CD4-positive, alpha-beta T cell treated with Interleukin-17A for 4 hours (primary cell): Measurements from ENCODE around the gene ALDOC.
"Not testable (repeated sequence)": the region's sequence is repeated elsewhere in the genome, so short reads cannot be mapped to it uniquely, and the experiment has no call there.

Experiments used
- DNase-seq: peaks from one replicate; pipeline ENCODE4 v3.0.0-alpha.2; 2020; ENCODE audit warnings: mixed read lengths

The ALDOC gene

GRCh38 chr17:28576758-28577465, at the start of gene ALDOC:
ALDOC (minus strand) TSS chr17:28576895; CDS start chr17:28575532, 1,363 bp downstream.
- peak; percentile 100 for DNase-seq

GRCh38 chr17:28624148-28624547, 47.5 kb upstream of the ALDOC start:
- DNase-seq: no peak

GRCh38 chr17:28623696-28624095, 47.0 kb upstream of the ALDOC start:
- no peak for DNase-seq

GRCh38 chr17:28622186-28622585, 45.5 kb upstream of the ALDOC start:
- DNase-seq: no peak

DNA sequence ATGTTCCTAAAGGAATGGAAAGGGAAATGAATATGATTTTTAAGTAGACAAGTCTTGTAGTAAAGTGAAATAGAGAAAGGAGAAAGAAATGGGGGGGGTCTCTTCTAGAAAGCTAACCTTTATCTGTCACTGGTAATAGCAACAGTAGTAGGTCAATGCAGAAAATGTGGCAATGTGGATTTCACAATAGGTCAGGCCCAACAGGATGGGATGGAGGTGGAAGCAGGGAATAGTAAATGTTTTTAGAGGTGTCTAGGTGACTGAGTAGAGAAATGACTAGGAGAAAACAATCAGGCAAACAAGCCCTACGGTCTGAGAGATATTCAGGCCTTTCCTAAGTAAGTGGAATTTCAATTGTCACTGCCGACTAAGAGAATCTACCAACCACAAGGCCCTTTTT, 43.3 kb upstream of the ALDOC start:
- no peak for DNase-seq

GRCh38 chr17:28618464-28618863, 41.8 kb upstream of the ALDOC start:
- DNase-seq: no peak

DNA sequence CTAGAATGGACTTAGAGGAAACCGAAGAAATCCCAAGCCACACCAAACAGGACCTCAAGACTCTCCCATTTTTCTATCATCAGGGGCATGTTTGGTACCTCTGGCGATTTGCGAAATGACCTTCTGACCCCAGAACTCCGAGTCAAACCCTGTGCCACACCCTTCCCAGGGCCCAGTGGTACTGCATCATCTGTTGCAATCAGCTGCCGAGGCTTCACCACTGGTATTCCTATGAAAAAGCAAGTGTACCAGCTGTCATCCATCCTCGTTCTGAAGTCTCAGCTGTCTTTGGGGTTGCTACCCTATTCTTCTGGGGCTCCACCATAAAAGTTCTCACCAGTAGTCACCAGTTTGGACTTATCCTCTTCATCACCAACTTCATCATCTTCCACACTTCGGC, 39.6 kb upstream of the ALDOC start:
- no peak for DNase-seq

DNA sequence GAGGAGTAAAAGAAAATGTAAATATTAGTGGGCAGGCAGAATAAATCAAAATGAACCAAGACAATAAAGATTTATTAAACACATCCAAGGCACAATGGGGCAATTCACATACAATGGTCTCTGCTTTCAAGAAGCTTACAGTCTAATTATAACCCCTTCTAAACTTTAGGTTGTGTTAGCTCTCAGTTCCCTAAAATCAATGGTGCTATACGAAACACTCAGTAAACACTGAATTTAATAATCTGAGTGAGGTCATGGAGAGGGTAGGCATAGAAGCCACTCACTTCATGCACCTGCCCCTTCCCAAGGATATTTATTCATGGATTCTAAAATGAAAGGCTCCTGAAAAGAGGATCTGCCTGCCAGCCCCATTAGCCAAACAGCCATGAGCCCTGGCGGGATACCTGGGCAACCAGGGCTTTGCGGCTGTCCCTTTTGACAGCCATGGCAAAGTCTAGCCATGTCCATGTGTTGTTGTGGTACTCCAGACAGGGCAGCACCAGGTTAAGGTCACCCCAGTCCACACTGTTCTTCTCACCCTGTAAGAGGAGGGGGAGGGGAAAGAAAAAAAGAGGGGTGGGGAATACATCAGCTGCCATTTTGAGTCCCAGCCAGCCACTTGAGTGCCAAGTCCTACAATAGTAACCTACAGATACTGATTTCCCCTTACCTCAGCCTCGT, 38.7 kb upstream of the ALDOC start:
- no peak for DNase-seq

- DNase-seq: no peak
Measured at GRCh38 chr17:28613931-28614381, 37.3 kb upstream of the ALDOC start, which contains the start of gene RSKR. RSKR (minus strand) TSS chr17:28614185; CDS start chr17:28614161, 24 bp downstream.

DNA sequence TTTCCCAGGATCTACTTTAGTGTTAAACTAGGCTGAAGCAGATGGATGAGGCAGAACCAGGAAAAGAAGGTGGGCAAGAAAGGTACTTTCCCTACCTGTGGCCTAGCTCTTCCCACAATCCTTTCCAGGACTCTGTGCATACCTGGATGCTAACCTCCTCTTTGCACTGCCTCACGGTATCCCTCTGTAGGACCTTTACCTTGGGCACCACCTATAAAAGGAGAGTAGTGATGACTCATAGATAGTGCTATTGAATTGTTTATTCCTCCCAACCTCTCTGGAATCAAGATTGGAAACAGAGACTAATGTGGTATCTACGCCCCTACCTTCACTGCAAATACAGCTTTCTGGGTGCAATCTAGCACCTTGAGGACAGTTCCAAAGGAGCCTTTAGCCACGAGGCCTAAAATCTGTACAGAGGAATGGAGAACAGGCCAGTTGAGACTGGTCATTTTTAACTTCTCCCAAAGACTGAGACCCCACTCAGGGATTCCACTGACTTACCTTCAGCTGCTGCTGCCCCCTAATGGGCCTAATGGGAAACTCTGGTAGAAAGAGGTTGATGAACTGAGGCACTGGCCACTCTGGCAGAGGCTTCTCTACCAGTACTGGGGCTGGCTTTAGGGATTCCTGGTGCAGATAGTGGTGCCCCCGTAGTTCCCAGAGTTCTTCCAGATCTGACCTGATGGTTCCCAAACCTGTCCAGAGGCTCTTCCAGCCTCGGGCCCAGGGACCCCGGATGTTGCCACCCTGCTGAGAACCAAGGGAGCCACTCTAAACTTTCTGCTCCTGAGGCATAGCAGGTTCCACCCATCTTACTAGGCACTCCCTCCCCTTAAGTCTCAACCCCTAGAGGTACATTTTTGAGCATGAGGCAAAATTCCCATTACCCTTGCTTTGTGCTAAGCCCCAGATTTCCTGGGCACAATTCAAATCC, 36.5 kb upstream of the ALDOC start:
- peak; percentile 62 for DNase-seq

- no peak for DNase-seq
Measured at GRCh38 chr17:28612531-28612930, 35.8 kb upstream of the ALDOC start.

DNA sequence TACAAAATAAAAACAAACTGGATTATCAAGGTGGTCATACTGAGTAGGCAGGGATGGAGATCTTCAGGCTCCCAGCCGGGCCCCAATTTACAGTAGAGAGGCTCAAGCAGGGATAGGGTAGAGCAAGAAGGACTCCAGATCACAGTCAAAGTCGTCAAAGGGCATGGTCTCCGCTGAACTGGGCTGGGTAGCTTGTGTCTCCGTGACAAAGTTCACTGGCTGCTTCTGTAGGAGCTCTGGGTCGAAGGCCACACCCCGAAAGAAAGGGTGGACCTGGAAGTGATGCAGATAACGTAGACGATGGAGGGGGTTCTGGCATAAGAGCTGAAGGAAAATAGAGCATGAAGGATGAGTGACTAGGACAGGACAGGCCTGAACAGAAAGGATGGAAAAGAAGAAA, 33.7 kb upstream of the ALDOC start:
- DNase-seq: no peak

- DNase-seq: not testable (repeated sequence)
Measured at GRCh38 chr17:28604031-28604430, 27.3 kb upstream of the ALDOC start.

DNA sequence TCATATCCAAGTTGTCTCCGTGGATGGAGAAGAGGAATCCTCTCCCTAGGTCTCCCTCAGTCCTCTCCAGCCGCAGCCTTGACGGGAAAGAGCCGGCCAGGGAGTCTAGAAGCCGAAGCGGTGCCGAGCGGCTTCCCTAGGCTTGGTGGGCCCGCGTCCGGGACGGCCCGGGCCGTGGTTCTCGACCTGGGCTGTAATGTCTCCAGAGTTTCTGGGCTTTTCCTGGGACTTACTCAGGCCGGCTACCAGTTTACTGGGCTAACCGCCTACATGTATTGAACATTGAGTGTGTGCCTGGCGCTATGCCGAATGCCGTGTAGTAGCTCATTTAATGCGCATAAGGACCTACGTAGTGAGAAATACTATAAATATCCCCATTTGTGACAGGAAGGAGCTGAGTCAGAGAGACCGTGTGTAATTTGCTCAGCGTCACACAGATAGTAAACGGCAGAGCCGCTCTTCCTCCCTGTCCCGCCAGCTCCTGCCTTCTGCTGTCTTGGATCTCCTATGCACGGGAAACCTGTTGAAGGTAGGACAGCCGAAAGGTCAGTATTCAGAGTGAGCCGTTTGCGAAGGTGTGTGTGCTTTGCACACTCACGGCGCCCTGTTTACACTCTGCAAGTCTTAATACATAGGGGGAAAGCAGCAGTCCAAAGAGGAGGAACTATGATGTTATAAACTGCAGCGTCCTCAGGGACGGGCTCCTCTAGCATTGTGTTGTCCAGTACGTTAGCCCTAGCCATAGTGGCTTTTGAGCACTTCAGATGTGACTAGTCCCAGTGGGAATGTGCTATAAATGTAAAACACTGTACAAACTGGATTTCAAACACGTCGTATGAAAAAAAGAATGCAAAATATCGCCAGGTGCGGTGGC, 22.9 kb upstream of the ALDOC start:
- peak; percentile 71 for DNase-seq

DNA sequence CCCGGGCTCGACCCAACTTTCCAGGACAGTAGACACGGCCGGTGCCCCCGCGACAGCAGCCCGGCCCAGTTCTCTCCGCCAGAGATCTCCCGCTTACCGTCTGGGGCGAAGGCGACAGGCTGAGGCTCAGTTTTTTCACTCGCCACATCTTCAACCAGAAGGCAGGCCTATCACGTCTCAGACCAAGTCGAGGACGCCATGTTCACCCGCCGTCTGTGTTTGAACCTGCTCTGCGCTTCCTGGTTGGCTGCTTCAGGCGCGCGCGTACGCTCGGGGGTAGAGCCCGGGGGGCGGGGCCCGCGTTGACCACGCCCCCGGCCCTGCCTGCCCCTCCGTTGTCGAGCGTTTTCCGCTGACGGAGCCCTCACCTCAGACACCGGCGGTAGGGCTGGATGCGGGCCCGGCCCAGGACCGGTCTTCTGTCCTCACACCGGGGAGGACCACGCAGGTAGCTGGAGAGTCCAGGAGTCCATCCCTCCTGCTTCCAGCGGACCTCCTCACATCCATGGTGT, 22.2 kb upstream of the ALDOC start, which contains the start of gene SPAG5:
Gene SPAG5 (minus strand): TSS at position 227 of the 512 bp plus-strand sequence. CDS start 79 bp downstream, at position 148.
- DNase-seq: peak; percentile 96

- DNase-seq: no peak
Measured at GRCh38 chr17:28598389-28598788, 21.7 kb upstream of the ALDOC start.

DNA sequence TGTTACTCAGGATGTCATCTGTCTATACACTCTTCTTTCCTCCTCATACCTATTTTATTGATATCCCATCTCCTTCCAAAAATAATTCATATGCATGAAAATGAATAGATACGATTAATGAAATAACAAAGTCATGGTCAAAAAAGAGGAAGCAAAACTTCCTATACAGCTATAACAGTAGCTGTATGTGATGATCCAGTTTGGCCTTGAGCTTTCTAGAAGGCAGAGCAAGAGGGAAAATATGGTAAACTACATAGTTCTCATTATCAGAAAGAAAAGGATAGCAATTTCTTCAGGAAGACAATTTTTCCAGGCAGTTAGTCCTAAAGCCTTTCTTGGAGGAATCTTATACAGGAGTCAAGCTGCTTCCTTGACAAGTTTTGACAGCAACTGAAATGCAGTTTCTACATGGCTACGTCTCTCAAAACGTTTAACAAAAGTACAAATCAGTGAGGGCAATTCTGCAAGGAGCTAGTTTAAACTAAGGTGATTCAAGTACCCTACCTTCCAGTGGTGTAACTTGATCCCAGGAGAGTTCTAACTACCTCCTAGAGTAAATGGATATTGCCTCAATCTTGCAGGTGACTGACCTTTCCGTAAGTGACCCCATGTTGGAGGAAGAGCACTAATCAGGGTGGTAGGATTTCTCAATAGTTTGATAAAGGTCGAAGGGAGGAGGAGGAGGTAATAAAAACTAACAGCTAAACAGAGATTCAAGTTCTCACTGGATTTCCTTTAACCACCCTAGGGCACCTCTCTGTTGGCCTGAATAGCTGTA, 21.1 kb upstream of the ALDOC start:
- no peak for DNase-seq

GRCh38 chr17:28592260-28592659, 15.6 kb upstream of the ALDOC start:
- no peak for DNase-seq

GRCh38 chr17:28585851-28586250, 9.2 kb upstream of the ALDOC start:
- DNase-seq: no peak

DNA sequence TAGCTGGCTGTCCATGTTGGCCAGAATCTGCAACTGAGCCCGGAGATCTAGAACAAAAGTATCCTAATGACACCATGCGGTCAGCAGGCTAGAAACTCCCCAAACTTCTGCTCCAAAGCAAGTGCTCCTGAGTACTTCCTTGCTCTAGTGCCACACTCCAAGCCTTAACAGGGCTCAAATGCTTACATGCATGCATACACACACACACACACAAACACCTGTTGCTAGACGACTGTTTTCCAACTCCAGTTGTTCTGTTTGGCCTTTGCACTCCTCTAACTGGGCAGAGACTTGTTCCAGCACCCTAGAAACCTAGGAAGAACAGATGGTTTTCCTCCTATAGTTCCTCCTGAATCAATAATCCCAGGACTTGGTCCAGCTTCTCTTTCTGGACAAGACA, 7.7 kb upstream of the ALDOC start:
- DNase-seq: no peak

GRCh38 chr17:28582513-28582912, 5.8 kb upstream of the ALDOC start:
- no peak for DNase-seq
